OCI-LY3 (cell line): ENCODE data around the gene GORASP2.

Source experiments
- EZH2phosphoT487 ChIP-seq: fragments of 200-600 bp; shearing (Covaris generic); IDR thresholded peaks from 2 replicates; pipeline ENCODE4 v1.6.1; 2018; ENCODE audit warnings: antibody characterized with exemption, mixed run types, low read depth
- TF ChIP-seq, protein P1 (sequence below): fragments of 200-600, 300-600 bp; sonication (generic); IDR thresholded peaks from 2 replicates; pipeline ENCODE4 v1.5.1; 2014; ENCODE audit warnings: antibody characterized with exemption, low read length, low read depth

DNA sequence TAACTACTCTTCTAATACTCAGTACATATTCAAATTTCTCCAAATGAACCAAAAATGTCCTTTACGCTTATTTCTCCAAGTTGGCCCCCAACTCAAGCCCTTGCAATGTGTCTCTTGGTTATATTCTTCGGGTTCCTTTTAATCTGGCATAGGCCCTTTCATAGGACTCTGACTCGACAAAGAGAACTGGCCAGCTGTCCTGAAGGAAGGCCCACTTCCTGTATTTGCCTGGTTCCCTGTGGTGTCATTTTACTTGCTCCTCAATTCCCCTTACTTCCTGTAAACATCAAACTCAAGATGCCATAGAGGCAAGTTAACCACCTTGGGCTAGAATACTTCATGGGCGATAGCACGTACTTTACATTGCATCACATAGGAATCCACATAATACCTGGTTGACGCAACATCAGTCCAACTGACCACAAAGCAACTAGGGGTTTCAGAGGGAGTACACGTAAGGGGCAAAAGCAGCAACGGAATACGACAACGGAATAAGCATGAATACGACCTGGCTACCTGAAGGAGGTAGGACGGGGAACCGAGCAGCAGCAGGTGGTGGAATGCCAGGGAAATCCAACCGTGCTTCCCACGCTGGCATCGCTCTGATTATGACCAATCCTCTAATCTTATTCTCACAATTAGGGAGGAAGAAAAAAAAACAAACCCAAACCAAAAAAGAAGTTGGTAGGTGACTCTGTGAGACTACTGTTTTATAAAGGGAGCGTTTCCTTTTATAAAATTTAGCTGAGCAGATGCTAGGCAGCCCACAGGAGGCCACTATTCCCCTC lies 823 bp upstream of the GORASP2 start:
- TF ChIP-seq, protein P1, sequence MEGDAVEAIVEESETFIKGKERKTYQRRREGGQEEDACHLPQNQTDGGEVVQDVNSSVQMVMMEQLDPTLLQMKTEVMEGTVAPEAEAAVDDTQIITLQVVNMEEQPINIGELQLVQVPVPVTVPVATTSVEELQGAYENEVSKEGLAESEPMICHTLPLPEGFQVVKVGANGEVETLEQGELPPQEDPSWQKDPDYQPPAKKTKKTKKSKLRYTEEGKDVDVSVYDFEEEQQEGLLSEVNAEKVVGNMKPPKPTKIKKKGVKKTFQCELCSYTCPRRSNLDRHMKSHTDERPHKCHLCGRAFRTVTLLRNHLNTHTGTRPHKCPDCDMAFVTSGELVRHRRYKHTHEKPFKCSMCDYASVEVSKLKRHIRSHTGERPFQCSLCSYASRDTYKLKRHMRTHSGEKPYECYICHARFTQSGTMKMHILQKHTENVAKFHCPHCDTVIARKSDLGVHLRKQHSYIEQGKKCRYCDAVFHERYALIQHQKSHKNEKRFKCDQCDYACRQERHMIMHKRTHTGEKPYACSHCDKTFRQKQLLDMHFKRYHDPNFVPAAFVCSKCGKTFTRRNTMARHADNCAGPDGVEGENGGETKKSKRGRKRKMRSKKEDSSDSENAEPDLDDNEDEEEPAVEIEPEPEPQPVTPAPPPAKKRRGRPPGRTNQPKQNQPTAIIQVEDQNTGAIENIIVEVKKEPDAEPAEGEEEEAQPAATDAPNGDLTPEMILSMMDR: no peak
- no peak for TF ChIP-seq EZH2phosphoT487
